DMS114 treated with DMSO at 0.1 percent for 48 hours (cell line): ENCODE results near the gene KAT7.
A peak's percentile ranks its signal among the peaks of the same experiment; 100 is the strongest.
"Not testable (repeated sequence)": the region's sequence is repeated elsewhere in the genome, so short reads cannot be mapped to it uniquely, and the experiment has no call there.

ENCODE experiments used
- DNase-seq: peaks from one replicate; lab custom pipeline; 2025; ENCODE audit not compliant: unreplicated experiment; lab: John Stamatoyannopoulos, UW

KAT7 gene

DNA sequence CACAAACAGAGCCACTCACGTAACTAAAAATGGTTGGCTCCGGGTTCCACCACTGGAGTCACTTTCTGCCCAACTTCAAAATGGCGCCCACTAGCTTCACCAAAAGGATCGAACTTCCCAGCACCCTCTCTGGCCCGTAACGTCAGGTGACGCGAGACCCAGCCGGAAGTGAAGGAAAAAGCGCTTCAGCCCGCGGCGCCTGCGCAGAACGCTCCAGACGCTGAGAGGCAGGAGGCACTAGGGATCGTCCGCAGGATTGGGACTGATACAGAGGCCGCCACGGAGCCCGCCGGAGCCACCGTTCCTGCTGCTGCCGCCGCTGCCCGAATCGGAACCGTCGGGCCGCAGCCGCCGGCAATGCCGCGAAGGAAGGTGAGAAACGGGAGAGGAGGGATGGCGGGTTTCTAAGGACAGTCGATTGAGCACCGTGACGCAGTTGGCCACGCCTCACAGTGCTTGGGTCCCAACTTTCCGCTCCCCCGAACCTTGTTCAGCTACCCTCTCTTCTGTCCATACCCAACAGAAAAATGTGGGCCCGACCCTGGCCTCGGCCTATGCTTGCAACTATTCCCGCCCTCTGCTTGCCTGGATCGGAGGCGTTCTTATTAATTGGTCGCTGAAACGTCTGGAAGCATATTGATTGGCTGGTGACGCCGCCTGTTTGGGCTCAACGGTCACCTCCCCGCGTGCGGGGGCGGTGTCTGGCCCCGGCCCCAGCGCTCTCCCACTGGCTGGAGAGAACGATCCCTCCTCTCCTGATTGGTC, at the start of gene KAT7:
Gene KAT7 (plus strand): TSS at position 204 of the 765 bp plus-strand sequence. CDS start 154 bp downstream, at position 358.
- DNase-seq: peak; percentile 98

DNA sequence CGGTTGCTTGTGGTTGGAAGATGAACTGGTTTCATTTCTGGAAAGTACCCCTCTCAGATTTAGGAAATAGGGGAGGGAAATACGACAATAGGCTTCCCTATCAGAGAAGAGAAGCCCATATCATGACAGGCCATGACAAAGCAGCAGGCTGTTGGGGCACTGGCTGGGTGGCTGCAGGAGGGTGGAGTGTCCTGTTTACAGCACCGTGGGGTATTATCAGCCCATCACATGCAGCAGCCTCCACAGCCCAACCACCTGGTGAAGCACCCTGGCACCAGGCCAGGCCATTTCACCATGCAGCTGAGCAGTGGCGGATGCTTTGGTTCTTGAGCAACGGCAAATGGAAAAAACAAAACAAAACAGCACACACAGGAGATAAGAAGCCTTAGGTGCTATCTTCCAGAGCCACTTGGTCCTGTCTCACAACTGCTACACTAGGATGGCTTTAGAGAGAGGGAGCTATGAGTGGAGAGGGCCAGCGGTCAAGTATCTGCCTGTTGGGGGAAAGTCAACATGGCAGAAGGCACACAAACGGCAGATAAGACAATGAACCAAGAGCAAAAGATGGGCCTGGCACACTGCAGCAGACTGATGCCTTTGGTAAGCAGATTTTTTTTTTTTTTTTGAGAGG, 48.7 kb upstream of the KAT7 start:
- no peak for DNase-seq

GRCh38 chr17:49741009-49741691, 47.3 kb upstream of the KAT7 start:
- no peak for DNase-seq

GRCh38 chr17:49741692-49742076, 46.8 kb upstream of the KAT7 start:
- no peak for DNase-seq

GRCh38 chr17:49742166-49742638, 46.3 kb upstream of the KAT7 start:
- no peak for DNase-seq

GRCh38 chr17:49745175-49746139, 43.0 kb upstream of the KAT7 start:
- DNase-seq: no peak

- DNase-seq: no peak
Observed at GRCh38 chr17:49746791-49747490, 41.5 kb upstream of the KAT7 start.

- DNase-seq: no peak
Observed at GRCh38 chr17:49747632-49748031, 40.8 kb upstream of the KAT7 start.

- no peak for DNase-seq
Observed at GRCh38 chr17:49748223-49748622, 40.3 kb upstream of the KAT7 start.

GRCh38 chr17:49748791-49749190, 39.7 kb upstream of the KAT7 start:
- DNase-seq: no peak

DNA sequence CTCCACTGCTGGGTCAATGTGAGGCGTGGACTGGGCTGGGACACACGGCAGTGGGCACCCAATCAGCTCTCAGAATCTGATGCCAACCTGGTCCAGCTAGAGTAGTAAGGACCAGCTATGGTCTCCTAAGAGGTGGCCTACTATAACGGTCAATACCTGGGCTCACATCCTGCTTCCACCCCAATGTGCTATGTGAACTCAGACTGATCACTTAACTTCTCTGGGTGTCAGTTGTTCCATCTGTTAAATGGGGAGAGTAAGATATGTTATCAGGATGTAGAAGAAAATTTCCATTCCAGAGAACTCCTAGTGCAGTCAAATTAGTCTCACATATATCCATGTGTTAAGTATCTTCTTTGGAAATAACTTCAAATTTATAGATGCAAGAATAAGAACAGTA, 38.8 kb upstream of the KAT7 start:
- no peak for DNase-seq

DNA sequence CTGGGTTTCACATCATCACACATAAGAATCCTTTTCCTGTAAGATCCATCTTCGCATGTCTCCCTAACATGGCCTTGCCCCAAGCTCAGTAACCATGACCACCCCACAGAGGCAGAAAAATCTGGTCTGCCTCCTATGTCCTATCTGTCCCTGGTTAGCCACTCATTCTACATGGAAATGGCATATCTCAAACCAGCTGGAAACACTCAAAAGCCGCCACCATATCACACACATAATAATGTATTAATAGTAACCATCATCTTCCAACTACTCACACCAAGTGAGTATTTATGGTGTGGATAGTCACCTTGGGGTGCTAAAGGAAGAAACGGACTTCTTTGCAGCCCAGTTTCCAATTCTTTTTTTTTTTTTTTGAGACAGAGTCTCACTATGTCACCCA, 36.0 kb upstream of the KAT7 start:
- DNase-seq: no peak

GRCh38 chr17:49753959-49754391, 34.5 kb upstream of the KAT7 start:
- DNase-seq: no peak

DNA sequence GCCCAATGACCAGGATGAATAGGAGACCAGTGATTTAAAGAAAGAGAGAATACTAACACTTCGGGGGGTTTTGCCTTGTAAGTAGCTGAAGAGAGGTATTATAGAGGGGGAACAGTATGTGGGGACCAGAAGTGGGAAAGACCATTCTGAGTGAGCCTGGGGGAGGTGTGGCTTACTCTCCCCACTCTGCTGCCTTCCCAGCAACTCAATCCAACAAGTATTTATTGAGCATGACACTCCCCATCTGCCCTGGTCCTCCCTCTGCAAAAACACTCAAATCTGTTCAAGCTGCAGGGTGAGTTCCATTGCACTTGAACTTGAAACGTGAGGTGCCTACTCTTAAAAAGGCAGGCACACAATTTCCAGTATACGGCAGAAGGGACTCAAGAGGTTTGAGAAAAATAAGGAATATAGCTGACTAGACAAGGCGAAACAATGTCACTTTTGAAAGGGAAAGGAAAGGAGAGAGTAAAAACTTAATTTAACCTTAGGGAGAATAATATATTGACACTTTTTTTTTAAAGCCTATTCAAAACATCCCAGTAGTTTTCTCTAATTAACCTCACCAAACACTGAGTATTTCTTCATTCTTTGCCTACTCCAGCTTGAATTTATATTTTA, 32.7 kb upstream of the KAT7 start:
- DNase-seq: no peak

GRCh38 chr17:49756323-49757150, 31.9 kb upstream of the KAT7 start:
- no peak for DNase-seq

GRCh38 chr17:49757151-49757777, 31.2 kb upstream of the KAT7 start:
- no peak for DNase-seq

- DNase-seq: not testable (repeated sequence)
Observed at GRCh38 chr17:49758464-49759010, 29.9 kb upstream of the KAT7 start.

DNA sequence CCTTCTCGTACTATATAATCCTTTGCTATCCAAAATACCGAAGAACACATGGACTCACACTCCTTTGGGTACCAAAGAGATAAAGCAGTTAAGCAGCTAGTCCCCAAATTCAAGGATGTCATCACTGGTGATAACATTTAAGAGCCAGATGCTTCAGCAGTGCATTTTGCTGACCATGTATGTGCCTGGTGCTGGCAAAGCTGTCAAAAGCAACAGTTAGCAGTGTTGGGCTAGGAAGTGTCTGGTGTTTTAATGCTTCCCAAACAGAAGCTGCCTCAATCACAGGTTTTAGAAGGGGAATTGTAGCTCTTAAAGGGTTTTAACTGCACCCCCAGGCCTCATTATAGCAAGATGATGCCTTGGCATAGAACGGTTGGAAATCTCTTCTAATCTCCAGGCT, 29.3 kb upstream of the KAT7 start:
- DNase-seq: no peak
